A549 (cell line): ENCODE data around the gene TCF23.

Experiments
- CTCF ChIP-seq: fragments of >200 bp; sonication (Bioruptor Twin); formaldehyde crosslinking; IDR thresholded peaks from 3 replicates; pipeline ENCODE4 v1.5.1; 2016
- MAFK ChIP-seq: fragments of 450-650 bp; IDR thresholded peaks from 2 replicates; pipeline ENCODE4 v1.6.1; 2014; ENCODE audit not compliant: partially characterized antibody

DNA sequence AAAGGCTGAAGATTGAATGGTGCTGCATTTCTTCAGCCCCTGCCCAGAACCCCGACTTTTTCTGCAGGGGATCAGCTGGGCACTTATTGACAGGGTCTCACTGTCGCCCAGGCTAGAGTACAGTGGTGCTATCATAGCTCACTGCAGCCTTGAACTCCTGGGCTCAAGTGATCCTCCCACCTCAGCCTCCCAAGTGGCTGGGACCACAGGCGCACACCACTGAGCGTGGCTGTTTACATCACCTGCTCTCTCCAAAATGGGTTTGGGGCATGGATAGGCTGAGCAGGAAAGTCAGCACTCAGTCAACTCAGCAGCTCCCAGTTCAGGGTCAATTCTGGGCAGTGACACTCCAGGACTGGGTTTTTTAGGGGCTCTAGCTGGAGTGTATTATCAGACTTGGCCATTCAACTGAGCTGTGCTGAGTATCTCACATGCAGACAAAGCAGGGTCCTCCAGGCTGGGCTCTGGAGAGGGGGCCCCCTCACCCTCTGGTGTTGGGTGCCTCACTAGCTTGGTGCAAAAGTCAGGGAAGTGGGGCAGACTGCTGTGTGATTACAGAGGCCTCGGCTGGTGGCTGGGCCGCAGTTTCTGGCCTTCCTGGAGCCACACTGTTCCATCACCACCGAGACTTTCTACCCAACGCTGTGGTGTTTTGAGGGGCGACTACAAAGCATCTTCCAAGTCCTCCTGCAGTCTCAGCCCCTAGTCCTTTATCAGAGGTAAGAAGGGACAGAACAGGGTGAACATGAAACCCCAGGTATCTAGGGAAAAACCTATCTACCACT, 20.7 kb upstream of the TCF23 start:
- TF ChIP-seq CTCF (no peak), MAFK (no peak)
